ENCODE measurements around the gene RCAN1.
A peak's percentile ranks its signal among the peaks of the same experiment; 100 is the strongest.

Gene RCAN1

DNA sequence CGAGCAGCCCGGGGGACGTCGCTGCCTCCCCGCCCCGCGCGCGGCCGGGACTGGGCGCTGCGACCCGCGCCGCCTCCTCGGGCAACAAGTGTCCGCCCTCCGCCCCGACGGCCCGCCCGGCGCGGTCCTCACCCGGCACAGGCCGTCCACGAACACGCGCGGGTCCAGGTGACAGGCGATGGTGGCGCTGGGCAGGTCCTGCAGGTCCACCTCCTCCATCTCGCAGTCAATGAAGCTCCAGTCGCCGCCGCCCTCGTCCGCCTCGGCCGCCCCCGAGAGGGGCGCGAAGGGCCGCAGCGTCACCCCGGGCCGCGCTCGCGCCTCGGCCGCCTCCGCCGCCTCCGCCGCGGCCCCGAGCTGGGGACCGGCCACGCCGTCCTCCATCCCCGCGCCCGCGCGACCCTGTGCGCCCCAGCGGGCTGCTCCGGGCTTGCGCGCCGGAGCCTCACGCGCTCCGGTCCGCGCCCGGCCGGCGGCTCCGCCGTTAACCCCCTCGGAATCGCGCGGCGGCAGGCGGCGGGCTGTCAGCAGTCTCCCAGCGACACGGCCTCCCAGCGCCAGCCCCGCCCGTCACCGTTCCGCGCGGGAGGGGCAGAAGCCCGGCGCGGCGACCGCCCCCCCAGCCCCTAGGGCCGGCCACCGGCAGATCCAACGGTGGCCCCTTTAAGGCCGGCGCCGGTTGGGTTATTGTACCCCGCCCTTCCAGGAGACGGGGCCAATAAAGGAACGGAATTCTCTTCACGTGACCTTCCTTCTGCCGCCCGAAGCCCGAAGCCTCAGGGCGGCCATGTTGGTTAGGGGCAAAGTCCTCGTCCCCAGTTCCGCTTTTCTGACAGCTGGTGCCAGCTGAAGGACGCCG lies at the start of gene RCAN1:
Gene RCAN1, minus strand, starts transcription at position 486 of the 859 bp plus-strand sequence. Its CDS starts 102 bp downstream, at position 384.
- DNase-seq (ENCODE audit: extremely low read depth, low read depth) = peak; percentile 75
- TF ChIP-seq CTCF (IDR thresholded peaks at IDR 0.05; ENCODE audit: low read depth, low read length) = no peak

GRCh38 chr21:34661848-34662247 lies 46.9 kb upstream of the RCAN1 start:
- DNase-seq (ENCODE audit: extremely low read depth, low read depth) = no peak

DNA sequence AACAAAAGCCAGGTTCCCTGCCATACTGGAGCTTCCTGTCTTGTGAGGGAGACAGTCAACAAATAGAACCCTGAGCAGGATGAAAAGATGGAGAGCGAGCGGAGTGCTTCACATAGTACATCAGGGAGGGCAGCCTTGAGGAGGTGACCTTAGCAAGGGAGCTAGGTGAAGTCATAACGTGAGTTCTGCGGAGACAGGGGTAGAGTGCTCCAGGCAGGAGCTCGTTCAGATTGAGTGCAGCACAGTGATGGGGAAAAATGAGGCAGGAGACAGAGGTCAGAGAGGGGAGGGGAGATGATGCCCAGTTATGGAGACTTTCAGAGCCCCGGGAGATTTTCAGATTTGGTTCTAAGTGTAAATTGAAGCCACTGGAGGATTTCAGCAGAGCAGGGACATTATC lies 38.6 kb upstream of the RCAN1 start:
- TF ChIP-seq CTCF (IDR thresholded peaks at IDR 0.05; ENCODE audit: low read depth, low read length) = no peak
- no peak for DNase-seq (ENCODE audit: extremely low read depth, low read depth)

More at GRCh38 chr21:34661848-34662247, 46.9 kb upstream of the RCAN1 start:
- no peak for TF ChIP-seq CTCF (IDR thresholded peaks at IDR 0.05; ENCODE audit: low read depth, low read length)

DNA sequence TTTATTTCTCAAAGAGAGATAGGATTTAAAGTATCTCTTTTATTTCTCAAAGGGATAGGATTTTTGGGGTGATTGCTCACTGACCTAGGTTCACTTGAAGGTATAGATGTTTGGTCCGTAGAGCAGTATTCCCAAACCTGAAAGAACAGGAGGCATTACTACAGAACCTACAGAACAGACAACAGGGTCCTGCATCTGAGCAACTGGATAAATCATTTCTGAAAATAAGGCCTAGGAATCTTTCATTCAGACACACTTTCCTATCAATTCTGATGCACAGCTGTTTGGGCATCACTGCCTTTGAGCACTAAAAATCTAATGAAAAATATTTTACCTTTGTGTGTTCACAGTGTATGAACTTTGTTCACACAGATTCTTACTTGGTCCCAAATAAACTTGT lies 36.7 kb upstream of the RCAN1 start:
- no peak for DNase-seq (ENCODE audit: extremely low read depth, low read depth)
- no peak for TF ChIP-seq CTCF (IDR thresholded peaks at IDR 0.05; ENCODE audit: low read depth, low read length)

DNA sequence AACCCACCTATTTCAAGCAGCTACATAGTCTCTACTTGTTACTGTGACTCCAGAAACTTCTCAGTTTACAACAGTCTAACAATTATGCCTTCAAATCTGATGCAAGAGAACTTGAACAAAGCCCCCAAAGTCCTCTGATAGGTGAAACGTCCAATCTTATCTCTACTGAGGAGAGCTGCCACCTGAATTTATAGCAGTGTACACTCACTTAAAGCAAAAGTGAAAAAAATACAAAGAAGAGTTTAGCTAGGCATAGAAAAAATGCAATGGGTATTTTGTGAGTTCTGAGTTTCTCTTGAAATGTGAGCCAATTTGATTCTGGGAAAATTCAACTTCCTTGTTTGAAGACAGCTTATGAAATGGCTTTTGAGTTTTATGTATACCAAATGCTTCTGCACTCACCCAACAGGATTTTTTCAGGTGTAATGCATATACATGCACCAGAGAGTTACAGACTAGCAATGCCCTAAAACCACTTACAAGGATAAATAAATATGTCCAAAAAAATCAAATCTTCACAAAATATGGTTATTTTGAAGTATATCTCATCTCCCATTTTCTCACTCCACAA lies 36.0 kb upstream of the RCAN1 start:
- TF ChIP-seq CTCF (IDR thresholded peaks at IDR 0.05; ENCODE audit: low read depth, low read length) = no peak
- DNase-seq (ENCODE audit: extremely low read depth, low read depth) = no peak

GRCh38 chr21:34649400-34649799 lies 34.5 kb upstream of the RCAN1 start:
- no peak for TF ChIP-seq CTCF (IDR thresholded peaks at IDR 0.05; ENCODE audit: low read depth, low read length)
- no peak for DNase-seq (ENCODE audit: extremely low read depth, low read depth)

GRCh38 chr21:34648739-34649297 lies 33.9 kb upstream of the RCAN1 start:
- no peak for DNase-seq (ENCODE audit: extremely low read depth, low read depth)
- TF ChIP-seq CTCF (IDR thresholded peaks at IDR 0.05; ENCODE audit: low read depth, low read length) = no peak

All from AG09319 (cell line).